ENCODE measurements around the gene RASD2. TPM values are rescaled to one million over a fixed set of nuclear protein-coding genes. Genes with fewer than 3 reads are reported as not detected.

RASD2 gene
- total RNA-seq, 1 donor from 2014 or later = 0.16 TPM

DNA sequence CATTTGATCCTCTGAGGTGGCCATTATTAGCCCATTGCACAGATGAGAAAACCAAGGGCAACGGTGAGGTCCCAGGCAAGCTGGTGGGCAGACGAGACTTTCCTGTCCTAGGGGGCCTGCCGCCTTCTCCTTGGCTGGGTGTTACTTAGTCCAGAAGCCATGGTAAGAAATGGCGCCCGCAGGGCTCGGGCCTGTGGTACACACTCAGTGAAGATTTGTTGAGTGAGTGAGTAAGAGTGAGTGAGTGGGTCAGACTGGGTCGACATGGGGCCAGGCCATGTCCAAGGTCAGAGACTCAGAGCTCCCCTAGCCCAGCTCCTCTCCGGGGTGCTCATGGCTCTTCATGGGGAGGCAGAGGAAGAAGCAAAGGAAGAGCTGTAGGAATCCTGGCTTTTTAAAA lies 36.0 kb downstream of the RASD2 start:
- Histone ChIP-seq H4K20me1 (ENCODE audit: insufficient read depth, low read length) (no peaks in the 10 kb centered on the region), H3K79me2 (ENCODE audit: insufficient read depth, low read length) (no peaks in the 10 kb centered on the region), H3K4me3 (ENCODE audit: insufficient read depth, low read depth, low read length) (no peak overlapping the region), H3K27ac (ENCODE audit: low read depth, low read length) (no peak overlapping the region), H3K4me2 (ENCODE audit: low read length) (no peak overlapping the region), H3K9me3 (ENCODE audit: insufficient read depth, low read depth, low read length) (no peaks in the 10 kb centered on the region), H3K9ac (ENCODE audit: low read length) (no peak overlapping the region), H3K4me1 (ENCODE audit: insufficient read depth, low read length) (no peaks in the 10 kb centered on the region), H2AFZ (ENCODE audit: low read depth, low read length) (no peak overlapping the region), H3K36me3 (ENCODE audit: insufficient read depth, low read length) (no peaks in the 10 kb centered on the region), H3K27me3 (ENCODE audit: insufficient read depth, low read length) (peaks cover 3% of the 10 kb centered on the region)
- H3K4me1 Mint-ChIP-seq (ENCODE audit: low read depth, unreplicated experiment) = no peaks in the 10 kb centered on the region
- no peak overlapping the region for H3K27ac Mint-ChIP-seq (ENCODE audit: unreplicated experiment)
- TF ChIP-seq, protein P1, sequence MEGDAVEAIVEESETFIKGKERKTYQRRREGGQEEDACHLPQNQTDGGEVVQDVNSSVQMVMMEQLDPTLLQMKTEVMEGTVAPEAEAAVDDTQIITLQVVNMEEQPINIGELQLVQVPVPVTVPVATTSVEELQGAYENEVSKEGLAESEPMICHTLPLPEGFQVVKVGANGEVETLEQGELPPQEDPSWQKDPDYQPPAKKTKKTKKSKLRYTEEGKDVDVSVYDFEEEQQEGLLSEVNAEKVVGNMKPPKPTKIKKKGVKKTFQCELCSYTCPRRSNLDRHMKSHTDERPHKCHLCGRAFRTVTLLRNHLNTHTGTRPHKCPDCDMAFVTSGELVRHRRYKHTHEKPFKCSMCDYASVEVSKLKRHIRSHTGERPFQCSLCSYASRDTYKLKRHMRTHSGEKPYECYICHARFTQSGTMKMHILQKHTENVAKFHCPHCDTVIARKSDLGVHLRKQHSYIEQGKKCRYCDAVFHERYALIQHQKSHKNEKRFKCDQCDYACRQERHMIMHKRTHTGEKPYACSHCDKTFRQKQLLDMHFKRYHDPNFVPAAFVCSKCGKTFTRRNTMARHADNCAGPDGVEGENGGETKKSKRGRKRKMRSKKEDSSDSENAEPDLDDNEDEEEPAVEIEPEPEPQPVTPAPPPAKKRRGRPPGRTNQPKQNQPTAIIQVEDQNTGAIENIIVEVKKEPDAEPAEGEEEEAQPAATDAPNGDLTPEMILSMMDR (IDR thresholded peaks at IDR 0.05; ENCODE audit: insufficient read depth, low read depth, low read length) = no peak
- no peak for TF ChIP-seq EZH2 (IDR thresholded peaks at IDR 0.05; ENCODE audit: insufficient read depth, low read length)
- DNase-seq (ENCODE audit: low read depth) (no peak), FAIRE-seq (no peak)
- H3K9me3 Mint-ChIP-seq (ENCODE audit: unreplicated experiment) = peaks cover 3% of the 10 kb centered on the region
- peaks cover 23% of the 10 kb centered on the region for H3K27me3 Mint-ChIP-seq (ENCODE audit: low read depth, unreplicated experiment)
- H3K4me3 Mint-ChIP-seq (ENCODE audit: unreplicated experiment) = no peak overlapping the region
- peaks cover 2% of the 10 kb centered on the region for H3K36me3 Mint-ChIP-seq (ENCODE audit: low read depth, unreplicated experiment)

DNA sequence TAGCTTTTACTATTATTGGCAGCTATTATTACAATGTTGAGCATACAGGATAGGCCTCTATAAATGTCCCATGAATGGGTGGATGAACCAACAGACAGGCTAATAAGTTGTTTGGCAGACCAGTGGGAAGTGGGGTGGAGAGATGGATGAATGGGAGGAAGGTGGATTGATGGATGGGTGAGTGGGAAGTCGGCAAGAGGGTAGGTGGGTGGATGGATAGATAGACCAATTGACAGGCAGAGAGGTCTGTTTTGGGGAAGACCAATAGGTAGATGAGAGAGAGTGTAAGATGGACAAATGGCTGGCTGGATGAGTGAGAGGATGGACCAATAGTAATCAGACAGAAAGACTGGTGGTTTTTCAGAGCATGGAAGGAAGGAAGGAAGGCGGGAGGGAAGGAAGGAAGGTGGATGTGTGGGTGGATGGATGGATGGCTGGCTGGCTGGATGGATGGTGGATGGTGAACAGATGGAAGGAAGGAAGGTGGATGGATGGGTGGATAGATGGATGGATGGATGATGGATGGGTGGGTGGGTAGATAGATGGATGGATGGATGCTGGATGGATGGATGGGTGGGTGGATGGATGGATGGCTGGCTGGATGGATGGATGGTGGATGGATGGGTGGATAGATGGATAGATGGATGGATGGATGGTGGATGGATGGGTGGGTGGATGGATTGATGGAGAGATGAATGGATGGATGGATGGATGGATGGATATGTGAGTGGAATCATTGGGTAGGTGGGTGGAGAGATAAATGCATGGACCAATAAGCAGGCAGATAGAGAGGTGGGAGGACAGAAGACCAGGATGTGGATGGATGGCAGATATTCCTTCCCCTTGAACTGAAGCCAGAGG lies 37.4 kb downstream of the RASD2 start:
- peaks cover 25% of the 10 kb centered on the region for H3K27me3 Mint-ChIP-seq (ENCODE audit: low read depth, unreplicated experiment)
- no peak for TF ChIP-seq EZH2 (IDR thresholded peaks at IDR 0.05; ENCODE audit: insufficient read depth, low read length)
- TF ChIP-seq, protein P1 (IDR thresholded peaks at IDR 0.05; ENCODE audit: insufficient read depth, low read depth, low read length) = no peak
- no peaks in the 10 kb centered on the region for H3K4me1 Mint-ChIP-seq (ENCODE audit: low read depth, unreplicated experiment)
- H4K20me1 ChIP-seq (ENCODE audit: insufficient read depth, low read length) = no peaks in the 10 kb centered on the region
- no peak overlapping the region for H2AFZ ChIP-seq (ENCODE audit: low read depth, low read length)
- no peak overlapping the region for H3K4me2 ChIP-seq (ENCODE audit: low read length)
- H3K4me1 ChIP-seq (ENCODE audit: insufficient read depth, low read length) = no peaks in the 10 kb centered on the region
- H3K27ac Mint-ChIP-seq (ENCODE audit: unreplicated experiment) = no peak overlapping the region
- DNase-seq (ENCODE audit: low read depth) (no peak), FAIRE-seq (no peak)
- no peak overlapping the region for H3K4me3 ChIP-seq (ENCODE audit: insufficient read depth, low read depth, low read length)
- no peaks in the 10 kb centered on the region for H3K79me2 ChIP-seq (ENCODE audit: insufficient read depth, low read length)
- H3K4me3 Mint-ChIP-seq (ENCODE audit: unreplicated experiment) = no peak overlapping the region
- H3K27ac ChIP-seq (ENCODE audit: low read depth, low read length) = no peak overlapping the region
- no peaks in the 10 kb centered on the region for H3K36me3 ChIP-seq (ENCODE audit: insufficient read depth, low read length)
- no peaks in the 10 kb centered on the region for H3K9me3 ChIP-seq (ENCODE audit: insufficient read depth, low read depth, low read length)
- peaks cover 3% of the 10 kb centered on the region for H3K9me3 Mint-ChIP-seq (ENCODE audit: unreplicated experiment)
- H3K36me3 Mint-ChIP-seq (ENCODE audit: low read depth, unreplicated experiment) = peaks cover 2% of the 10 kb centered on the region
- H3K9ac ChIP-seq (ENCODE audit: low read length) = no peak overlapping the region
- H3K27me3 ChIP-seq (ENCODE audit: insufficient read depth, low read length) = peaks cover 3% of the 10 kb centered on the region

Data from astrocyte (in vitro differentiated cells and primary cell).